SH-SY5Y (cell line): Measurements from ENCODE around the gene KCNJ1.

ENCODE experiments used
- GATA2 ChIP-seq: IDR thresholded peaks from 2 replicates; pipeline ENCODE4 v1.6.1; 2011; ENCODE audit warnings: mild to moderate bottlenecking, low read depth, low read length
- GATA3 ChIP-seq: IDR thresholded peaks from 2 replicates; pipeline ENCODE4 v1.6.1; 2011; ENCODE audit warnings: low read depth, mild to moderate bottlenecking, low read length, moderate library complexity

DNA sequence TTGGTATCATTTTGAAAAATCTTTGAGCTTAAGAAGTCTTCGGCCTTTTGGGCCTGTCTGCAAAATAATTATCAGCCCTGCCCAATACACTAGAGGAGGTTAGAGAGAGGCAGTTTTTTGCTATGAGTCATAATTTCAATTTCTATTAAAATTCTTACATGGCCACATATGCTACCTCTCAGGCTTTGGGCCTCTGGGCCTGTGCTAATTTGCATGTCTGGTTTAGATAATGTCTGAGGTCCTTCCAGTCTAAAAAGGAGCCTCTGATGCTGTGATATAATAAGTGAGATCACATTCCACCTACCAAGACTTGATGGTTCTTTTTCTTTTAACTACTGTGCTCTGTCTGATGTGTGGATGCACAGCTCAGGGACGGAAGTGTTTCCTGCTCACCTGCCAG, 70.8 kb downstream of the KCNJ1 start:
- TF ChIP-seq GATA2, result no peak
- TF ChIP-seq GATA3, result no peak
